Measurements from ENCODE around the gene PCDHGB4. TPM values are rescaled to one million over a fixed set of nuclear protein-coding genes. Genes with fewer than 3 reads are reported as not detected.
"Not testable (repeated sequence)": the region's sequence is repeated elsewhere in the genome, so short reads cannot be mapped to it uniquely, and the experiment has no call there.

Gene PCDHGB4
- total RNA-seq: 0.31 TPM

GRCh38 chr5:141387557-141388311 lies at the start of gene PCDHGB4:
TSS of gene PCDHGB4 (plus strand) at chr5:141387698. CDS start at chr5:141387885, 187 bp downstream.
- not testable (repeated sequence) for H3K9me3 ChIP-seq (ENCODE audit: low read depth, low read length); H3K4me3 ChIP-seq (ENCODE audit: low read length); H3K4me1 ChIP-seq (ENCODE audit: insufficient read depth, low read length)
- H3K27me3 ChIP-seq (ENCODE audit: insufficient read depth, low read length): peaks cover 91% of the 10 kb centered on the region

GRCh38 chr5:141338538-141339306 lies 48.8 kb upstream of the PCDHGB4 start, which contains the start of gene PCDHGA2:
TSS of gene PCDHGA2 (plus strand) at chr5:141338760.
- H3K27me3 ChIP-seq (ENCODE audit: insufficient read depth, low read length): peaks cover 86% of the 10 kb centered on the region
- no peaks in the 10 kb centered on the region for H3K4me1 ChIP-seq (ENCODE audit: insufficient read depth, low read length)
- H3K9me3 ChIP-seq (ENCODE audit: low read depth, low read length): peaks cover 17% of the 10 kb centered on the region
- H3K4me3 ChIP-seq (ENCODE audit: low read length): no peak within 1 kb of the TSS

GRCh38 chr5:141340781-141341354 lies 46.6 kb upstream of the PCDHGB4 start:
- peaks cover 84% of the 10 kb centered on the region for H3K27me3 ChIP-seq (ENCODE audit: insufficient read depth, low read length)
- H3K4me1 ChIP-seq (ENCODE audit: insufficient read depth, low read length); H3K4me3 ChIP-seq (ENCODE audit: low read length): not testable (repeated sequence)
- H3K9me3 ChIP-seq (ENCODE audit: low read depth, low read length): peaks cover 21% of the 10 kb centered on the region

- Histone ChIP-seq H3K27me3 (ENCODE audit: insufficient read depth, low read length) (peaks cover 75% of the 10 kb centered on the region), H3K9me3 (ENCODE audit: low read depth, low read length) (peaks cover 5% of the 10 kb centered on the region), H3K4me1 (ENCODE audit: insufficient read depth, low read length) (no peaks in the 10 kb centered on the region), H3K4me3 (ENCODE audit: low read length) (no peak overlapping the region)
Observed at GRCh38 chr5:141342773-141343172, 44.7 kb upstream of the PCDHGB4 start.

GRCh38 chr5:141343242-141343952 lies 44.1 kb upstream of the PCDHGB4 start, which contains the start of gene PCDHGA3:
TSS of gene PCDHGA3 (plus strand) at chr5:141343829. CDS start at chr5:141344034, 205 bp downstream.
- no peak within 1 kb of the TSS for H3K4me3 ChIP-seq (ENCODE audit: low read length)
- peaks cover 75% of the 10 kb centered on the region for H3K27me3 ChIP-seq (ENCODE audit: insufficient read depth, low read length)
- no peaks in the 10 kb centered on the region for H3K4me1 ChIP-seq (ENCODE audit: insufficient read depth, low read length)
- H3K9me3 ChIP-seq (ENCODE audit: low read depth, low read length): peaks cover 7% of the 10 kb centered on the region

- Histone ChIP-seq H3K9me3 (ENCODE audit: low read depth, low read length) (peaks cover 12% of the 10 kb centered on the region), H3K4me1 (ENCODE audit: insufficient read depth, low read length) (no peaks in the 10 kb centered on the region), H3K27me3 (ENCODE audit: insufficient read depth, low read length) (peaks cover 75% of the 10 kb centered on the region), H3K4me3 (ENCODE audit: low read length) (no peak overlapping the region)
Observed at GRCh38 chr5:141343953-141344463, 43.5 kb upstream of the PCDHGB4 start.

GRCh38 chr5:141345327-141345726 lies 42.2 kb upstream of the PCDHGB4 start:
- Histone ChIP-seq H3K4me1 (ENCODE audit: insufficient read depth, low read length) (no peaks in the 10 kb centered on the region), H3K27me3 (ENCODE audit: insufficient read depth, low read length) (peaks cover 77% of the 10 kb centered on the region), H3K9me3 (ENCODE audit: low read depth, low read length) (peaks cover 12% of the 10 kb centered on the region), H3K4me3 (ENCODE audit: low read length) (no peak overlapping the region)

GRCh38 chr5:141346017-141346416 lies 41.5 kb upstream of the PCDHGB4 start:
- peaks cover 82% of the 10 kb centered on the region for H3K27me3 ChIP-seq (ENCODE audit: insufficient read depth, low read length)
- peaks cover 12% of the 10 kb centered on the region for H3K9me3 ChIP-seq (ENCODE audit: low read depth, low read length)
- not testable (repeated sequence) for H3K4me3 ChIP-seq (ENCODE audit: low read length); H3K4me1 ChIP-seq (ENCODE audit: insufficient read depth, low read length)

GRCh38 chr5:141349917-141350619 lies 37.4 kb upstream of the PCDHGB4 start, which contains the start of gene PCDHGB1:
TSS of gene PCDHGB1 (plus strand) at chr5:141350099. CDS start at chr5:141350261, 162 bp downstream.
- peaks cover 79% of the 10 kb centered on the region for H3K27me3 ChIP-seq (ENCODE audit: insufficient read depth, low read length)
- no peak within 1 kb of the TSS for H3K4me3 ChIP-seq (ENCODE audit: low read length)
- H3K9me3 ChIP-seq (ENCODE audit: low read depth, low read length): peaks cover 10% of the 10 kb centered on the region
- no peaks in the 10 kb centered on the region for H3K4me1 ChIP-seq (ENCODE audit: insufficient read depth, low read length)

GRCh38 chr5:141351591-141351990 lies 35.9 kb upstream of the PCDHGB4 start:
- Histone ChIP-seq H3K27me3 (ENCODE audit: insufficient read depth, low read length) (peaks cover 84% of the 10 kb centered on the region), H3K4me3 (ENCODE audit: low read length) (no peak overlapping the region), H3K4me1 (ENCODE audit: insufficient read depth, low read length) (no peaks in the 10 kb centered on the region), H3K9me3 (ENCODE audit: low read depth, low read length) (peaks cover 10% of the 10 kb centered on the region)

- H3K9me3 ChIP-seq (ENCODE audit: low read depth, low read length): peaks cover 4% of the 10 kb centered on the region
- no peak within 1 kb of the TSS for H3K4me3 ChIP-seq (ENCODE audit: low read length)
- peaks cover 90% of the 10 kb centered on the region for H3K27me3 ChIP-seq (ENCODE audit: insufficient read depth, low read length)
- H3K4me1 ChIP-seq (ENCODE audit: insufficient read depth, low read length): no peaks in the 10 kb centered on the region
Observed at GRCh38 chr5:141354900-141355469, 32.5 kb upstream of the PCDHGB4 start, which contains the start of gene PCDHGA4. TSS of gene PCDHGA4 (plus strand) at chr5:141355021. CDS start at chr5:141355108, 87 bp downstream.

- no peaks in the 10 kb centered on the region for H3K4me1 ChIP-seq (ENCODE audit: insufficient read depth, low read length)
- H3K4me3 ChIP-seq (ENCODE audit: low read length): no peak overlapping the region
- peaks cover 4% of the 10 kb centered on the region for H3K9me3 ChIP-seq (ENCODE audit: low read depth, low read length)
- H3K27me3 ChIP-seq (ENCODE audit: insufficient read depth, low read length): peaks cover 92% of the 10 kb centered on the region
Observed at GRCh38 chr5:141355641-141356040, 31.9 kb upstream of the PCDHGB4 start.

- Histone ChIP-seq H3K4me1 (ENCODE audit: insufficient read depth, low read length) (no peaks in the 10 kb centered on the region), H3K27me3 (ENCODE audit: insufficient read depth, low read length) (peaks cover 91% of the 10 kb centered on the region), H3K9me3 (ENCODE audit: low read depth, low read length) (peaks cover 3% of the 10 kb centered on the region), H3K4me3 (ENCODE audit: low read length) (no peak overlapping the region)
Observed at GRCh38 chr5:141356133-141356532, 31.4 kb upstream of the PCDHGB4 start.

Data from mononuclear cell (primary cell).